ENCODE results near the gene BPIFA3. TPM values are rescaled to one million over a fixed set of nuclear protein-coding genes. Genes with fewer than 3 reads are reported as not detected.
A peak's percentile ranks its signal among the peaks of the same experiment; 100 is the strongest.

BPIFA3 gene
- total RNA-seq, 1 experiment from 2014 or later, result not detected

DNA sequence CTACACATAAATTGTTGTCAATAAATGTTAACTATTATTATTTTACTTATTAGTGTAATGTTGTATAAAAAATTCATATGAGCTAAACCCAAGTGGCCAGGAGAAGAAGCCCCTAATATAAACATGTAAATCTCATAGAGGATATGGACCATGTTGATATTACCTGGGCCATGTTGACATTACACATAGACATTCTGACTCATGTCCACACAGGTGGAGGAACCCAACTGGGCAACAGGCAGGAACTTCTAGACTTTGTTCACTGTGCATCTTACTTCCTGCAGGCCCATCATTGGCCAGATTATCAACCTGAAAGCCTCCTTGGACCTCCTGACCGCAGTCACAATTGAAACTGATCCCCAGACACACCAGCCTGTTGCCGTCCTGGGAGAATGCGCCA, 42.0 kb upstream of the BPIFA3 start:
- Mint-ChIP-seq H3K4me3 (ENCODE audit: low read depth, unreplicated experiment) (no peak overlapping the region), H3K27me3 (ENCODE audit: unreplicated experiment) (peaks cover 14% of the 10 kb centered on the region), H3K36me3 (ENCODE audit: insufficient read depth, unreplicated experiment) (no peaks in the 10 kb centered on the region), H3K27ac (ENCODE audit: unreplicated experiment) (no peak overlapping the region), H3K4me1 (ENCODE audit: low read depth, unreplicated experiment) (peaks cover 9% of the 10 kb centered on the region), H3K9me3 (ENCODE audit: low read depth, unreplicated experiment) (peaks cover 8% of the 10 kb centered on the region)
- intact Hi-C loops (cut with micrococcal nuclease; ENCODE audit: unreplicated experiment), result no loop called here
- DNase-seq, result no peak
- no peak for TF ChIP-seq CTCF (IDR thresholded peaks at IDR 0.05; ENCODE audit: unreplicated experiment)
- no TSS peak for BruUV-seq (replicated peaks)
- CTCF ChIA-PET, result no interaction called here

- no peak for TF ChIP-seq CTCF (IDR thresholded peaks at IDR 0.05; ENCODE audit: unreplicated experiment)
- no peak overlapping the region for H3K4me3 Mint-ChIP-seq (ENCODE audit: low read depth, unreplicated experiment)
- BruUV-seq (replicated peaks), result no TSS peak
- H3K4me1 Mint-ChIP-seq (ENCODE audit: low read depth, unreplicated experiment), result peaks cover 9% of the 10 kb centered on the region
- CTCF ChIA-PET, result interaction anchor here (0.6 kb wide), 1 partner anchor 213 kb away, joined by 3 read pairs; no protein-coding TSS in a partner anchor
- no peaks in the 10 kb centered on the region for H3K36me3 Mint-ChIP-seq (ENCODE audit: insufficient read depth, unreplicated experiment)
- no peak for DNase-seq
- peaks cover 2% of the 10 kb centered on the region for H3K9me3 Mint-ChIP-seq (ENCODE audit: low read depth, unreplicated experiment)
- peaks cover 4% of the 10 kb centered on the region for H3K27me3 Mint-ChIP-seq (ENCODE audit: unreplicated experiment)
- no peak overlapping the region for H3K27ac Mint-ChIP-seq (ENCODE audit: unreplicated experiment)
- intact Hi-C loops (cut with micrococcal nuclease; ENCODE audit: unreplicated experiment), result no loop called here
These were observed 41.1 kb upstream of the BPIFA3 start for GRCh38 chr20:33176101-33176500.

DNA sequence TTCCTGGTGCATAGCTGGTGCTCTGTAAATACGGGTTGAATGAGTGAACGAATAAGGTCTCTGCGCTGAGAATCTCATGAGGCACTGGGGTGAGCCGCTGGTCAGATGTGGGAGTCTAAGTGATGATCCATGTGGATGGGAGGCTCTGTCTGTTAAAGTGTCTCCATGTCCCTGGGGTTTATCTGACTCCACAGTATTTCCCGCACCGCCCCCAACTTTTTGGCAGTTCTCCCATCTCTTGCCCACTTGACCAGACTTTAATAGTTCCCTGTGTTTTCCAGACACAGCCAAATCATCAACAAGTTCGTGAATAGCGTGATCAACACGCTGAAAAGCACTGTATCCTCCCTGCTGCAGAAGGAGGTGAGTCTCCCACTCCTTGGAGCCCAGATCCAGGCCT, 39.3 kb upstream of the BPIFA3 start:
- no peaks in the 10 kb centered on the region for H3K36me3 Mint-ChIP-seq (ENCODE audit: insufficient read depth, unreplicated experiment)
- DNase-seq, result no peak
- peaks cover 9% of the 10 kb centered on the region for H3K4me1 Mint-ChIP-seq (ENCODE audit: low read depth, unreplicated experiment)
- no peak for TF ChIP-seq CTCF (IDR thresholded peaks at IDR 0.05; ENCODE audit: unreplicated experiment)
- CTCF ChIA-PET, result no interaction called here
- intact Hi-C loops (cut with micrococcal nuclease; ENCODE audit: unreplicated experiment), result no loop called here
- no peaks in the 10 kb centered on the region for H3K9me3 Mint-ChIP-seq (ENCODE audit: low read depth, unreplicated experiment)
- H3K4me3 Mint-ChIP-seq (ENCODE audit: low read depth, unreplicated experiment), result no peak overlapping the region
- H3K27ac Mint-ChIP-seq (ENCODE audit: unreplicated experiment), result no peak overlapping the region
- no TSS peak for BruUV-seq (replicated peaks)
- peaks cover 15% of the 10 kb centered on the region for H3K27me3 Mint-ChIP-seq (ENCODE audit: unreplicated experiment)

DNA sequence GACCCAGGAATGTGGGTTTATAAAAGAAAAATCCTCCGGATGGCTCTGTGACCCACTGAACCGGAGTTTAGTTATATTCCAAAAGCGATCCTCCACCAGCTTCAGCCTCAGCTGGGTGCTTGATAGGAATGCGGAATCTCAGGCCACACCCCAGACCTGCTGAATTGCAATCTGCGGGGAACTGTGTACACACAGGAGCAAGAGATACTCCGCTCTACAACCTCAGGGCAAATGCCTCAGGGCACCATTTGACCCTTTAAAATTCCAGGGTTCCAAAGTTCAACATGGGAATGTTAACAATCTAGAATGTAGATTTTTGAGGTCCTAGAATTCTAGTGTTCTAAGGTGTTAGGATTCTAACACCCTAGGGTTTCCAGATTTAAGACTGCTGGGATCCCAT, 38.4 kb upstream of the BPIFA3 start:
- no TSS peak for BruUV-seq (replicated peaks)
- TF ChIP-seq CTCF (IDR thresholded peaks at IDR 0.05; ENCODE audit: unreplicated experiment), result no peak
- no peaks in the 10 kb centered on the region for H3K9me3 Mint-ChIP-seq (ENCODE audit: low read depth, unreplicated experiment)
- peaks cover 6% of the 10 kb centered on the region for H3K36me3 Mint-ChIP-seq (ENCODE audit: insufficient read depth, unreplicated experiment)
- DNase-seq, result peak; percentile 79
- CTCF ChIA-PET, result interaction anchor here (0.6 to 0.9 kb wide), 3 partner anchors 9 to 943 kb away, joined by 3 to 4 read pairs (median 3); no protein-coding TSS in a partner anchor
- no peak overlapping the region for H3K4me3 Mint-ChIP-seq (ENCODE audit: low read depth, unreplicated experiment)
- H3K4me1 Mint-ChIP-seq (ENCODE audit: low read depth, unreplicated experiment), result peaks cover 9% of the 10 kb centered on the region
- peaks cover 24% of the 10 kb centered on the region for H3K27me3 Mint-ChIP-seq (ENCODE audit: unreplicated experiment)
- intact Hi-C loops (cut with micrococcal nuclease; ENCODE audit: unreplicated experiment), result no loop called here
- H3K27ac Mint-ChIP-seq (ENCODE audit: unreplicated experiment), result no peak overlapping the region

Measured in Calu3 (cell line).